ENCODE data around the gene CCDC78. TPM values are rescaled to one million over a fixed set of nuclear protein-coding genes. Genes with fewer than 3 reads are reported as not detected.

The CCDC78 gene
- total RNA-seq, 1 experiment from 2014 or later, result 20.2 TPM

- no peak for ATAC-seq
Measured at GRCh38 chr16:772959-773358, 46.7 kb upstream of the CCDC78 start.

GRCh38 chr16:770411-770810 lies 44.2 kb upstream of the CCDC78 start:
- no peaks in the 10 kb centered on the region for H3K9me3 Mint-ChIP-seq
- no peaks in the 10 kb centered on the region for H3K4me1 Mint-ChIP-seq
- DNase-seq (ENCODE audit: low spot score), result no peak
- H3K27me3 Mint-ChIP-seq (ENCODE audit: low read depth), result no peaks in the 10 kb centered on the region
- H3K36me3 Mint-ChIP-seq, result no peaks in the 10 kb centered on the region
- ChIA-PET CTCF (interaction anchor here (0.7 to 3.6 kb wide), 2 partner anchors 29 to 52 kb away, joined by 3 to 9 read pairs; partner anchors contain the start of gene CIAO3), POLR2A (no interaction called here)
- H3K27ac Mint-ChIP-seq, result no peak overlapping the region
- no peak for ATAC-seq
- no peak overlapping the region for H3K4me3 Mint-ChIP-seq
- TF ChIP-seq NFATC4 (CRISPR knock-in tag; IDR thresholded peaks at IDR 0.05), result no peak
- no peak for TF ChIP-seq CREB1 (CRISPR knock-in tag; IDR thresholded peaks at IDR 0.05)
- TF ChIP-seq KAT7 (CRISPR knock-in tag; IDR thresholded peaks at IDR 0.05; ENCODE audit: borderline replicate concordance), result no peak
- no peak for TF ChIP-seq ZNF425 (CRISPR knock-in tag; conservative IDR thresholded peaks at IDR 0.05)
- no peak for TF ChIP-seq ATF3 (CRISPR knock-in tag; conservative IDR thresholded peaks at IDR 0.05)
- no peak for TF ChIP-seq ZMAT4 (CRISPR knock-in tag; IDR thresholded peaks at IDR 0.05)
- TF ChIP-seq TCF7 (CRISPR knock-in tag; IDR thresholded peaks at IDR 0.05; ENCODE audit: low read depth), result no peak
- TF ChIP-seq ATF6 (CRISPR knock-in tag; IDR thresholded peaks at IDR 0.05), result no peak
- TF ChIP-seq ZSCAN18 (CRISPR knock-in tag; IDR thresholded peaks at IDR 0.05), result no peak
- TF ChIP-seq USF2 (CRISPR knock-in tag; IDR thresholded peaks at IDR 0.05), result no peak
- no peak for TF ChIP-seq MXD4 (CRISPR knock-in tag; IDR thresholded peaks at IDR 0.05; ENCODE audit: borderline replicate concordance)
- TF ChIP-seq GTF2I (CRISPR knock-in tag; conservative IDR thresholded peaks at IDR 0.05), result no peak

More at GRCh38 chr16:772959-773358, 46.7 kb upstream of the CCDC78 start:
- TF ChIP-seq ZNF425 (CRISPR knock-in tag; conservative IDR thresholded peaks at IDR 0.05) (no peak), ZNF281 (CRISPR knock-in tag; IDR thresholded peaks at IDR 0.05) (no peak), CREB1 (CRISPR knock-in tag; IDR thresholded peaks at IDR 0.05) (no peak), NR3C1 (CRISPR knock-in tag; conservative IDR thresholded peaks at IDR 0.05; ENCODE audit: low read depth) (no peak)
- no peak overlapping the region for H3K27ac Mint-ChIP-seq
- H3K36me3 Mint-ChIP-seq, result no peaks in the 10 kb centered on the region
- H3K9me3 Mint-ChIP-seq, result no peaks in the 10 kb centered on the region
- no peak overlapping the region for H3K4me3 Mint-ChIP-seq
- DNase-seq (ENCODE audit: low spot score), result no peak
- CTCF ChIA-PET, result interaction anchor here (1.6 to 3.6 kb wide), 2 partner anchors 13 to 32 kb away, joined by 7 to 9 read pairs; partner anchors contain the start of gene CIAO3
- H3K27me3 Mint-ChIP-seq (ENCODE audit: low read depth), result no peaks in the 10 kb centered on the region
- POLR2A ChIA-PET, result no interaction called here
- H3K4me1 Mint-ChIP-seq, result no peaks in the 10 kb centered on the region

Data from WTC11 (cell line).